GM19463 (cell line): ENCODE data around the gene PLXNB2.

ENCODE experiments used
- ATAC-seq: cut with Tn5 transposase; IDR thresholded peaks from one replicate; pipeline ENCODE4 v1.9.1; 2021; ENCODE audit warnings: mild to moderate bottlenecking, moderate library complexity; ENCODE audit not compliant: unreplicated experiment

The PLXNB2 gene

GRCh38 chr22:50313021-50313420 lies 5.6 kb upstream of the PLXNB2 start:
- ATAC-seq: no peak

DNA sequence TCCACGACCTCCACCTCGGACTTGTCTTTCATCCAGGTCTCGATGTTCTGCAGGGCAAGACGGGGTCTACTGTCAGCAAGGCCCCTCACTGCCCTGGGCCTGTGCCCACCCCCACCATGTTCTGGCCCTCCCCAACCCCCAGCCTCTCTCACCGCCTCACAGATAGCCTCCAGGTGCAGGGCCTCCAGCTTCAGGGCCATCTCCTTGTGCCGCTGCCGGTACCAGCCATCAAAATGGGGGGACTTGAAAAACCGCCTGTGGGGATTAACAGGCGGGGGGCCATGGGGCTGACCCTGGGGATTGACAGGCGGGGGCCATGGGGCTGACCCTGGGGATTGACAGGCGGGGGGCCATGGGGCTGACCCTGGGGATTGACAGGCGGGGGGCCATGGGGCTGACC lies 4.9 kb upstream of the PLXNB2 start:
- no peak for ATAC-seq

GRCh38 chr22:50311606-50312351 lies 4.3 kb upstream of the PLXNB2 start:
- no peak for ATAC-seq

DNA sequence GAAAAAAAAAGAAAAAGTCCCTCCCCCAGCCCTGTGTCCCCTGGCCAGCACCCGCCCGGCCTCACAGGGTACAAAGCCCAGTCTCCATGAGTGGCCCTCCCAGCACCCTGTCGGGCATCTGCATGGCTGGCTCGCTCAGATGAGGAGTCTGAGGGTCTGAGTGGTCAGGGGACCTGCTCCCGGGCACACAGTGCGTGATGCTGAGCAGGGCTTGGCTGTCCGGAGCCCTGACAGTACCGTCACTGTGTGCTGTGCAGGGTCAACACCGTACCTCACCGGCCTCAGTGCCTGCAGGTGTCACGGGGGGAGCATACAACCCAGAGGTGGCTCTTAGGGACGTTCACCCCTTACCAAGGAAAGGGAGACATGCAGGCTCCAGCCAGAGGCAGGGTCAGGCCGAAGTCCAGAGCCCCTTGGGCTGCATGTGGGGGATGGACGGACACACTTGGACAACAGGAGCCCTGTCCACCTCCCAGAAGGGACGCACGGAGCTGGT lies 3.6 kb upstream of the PLXNB2 start:
- ATAC-seq: no peak

DNA sequence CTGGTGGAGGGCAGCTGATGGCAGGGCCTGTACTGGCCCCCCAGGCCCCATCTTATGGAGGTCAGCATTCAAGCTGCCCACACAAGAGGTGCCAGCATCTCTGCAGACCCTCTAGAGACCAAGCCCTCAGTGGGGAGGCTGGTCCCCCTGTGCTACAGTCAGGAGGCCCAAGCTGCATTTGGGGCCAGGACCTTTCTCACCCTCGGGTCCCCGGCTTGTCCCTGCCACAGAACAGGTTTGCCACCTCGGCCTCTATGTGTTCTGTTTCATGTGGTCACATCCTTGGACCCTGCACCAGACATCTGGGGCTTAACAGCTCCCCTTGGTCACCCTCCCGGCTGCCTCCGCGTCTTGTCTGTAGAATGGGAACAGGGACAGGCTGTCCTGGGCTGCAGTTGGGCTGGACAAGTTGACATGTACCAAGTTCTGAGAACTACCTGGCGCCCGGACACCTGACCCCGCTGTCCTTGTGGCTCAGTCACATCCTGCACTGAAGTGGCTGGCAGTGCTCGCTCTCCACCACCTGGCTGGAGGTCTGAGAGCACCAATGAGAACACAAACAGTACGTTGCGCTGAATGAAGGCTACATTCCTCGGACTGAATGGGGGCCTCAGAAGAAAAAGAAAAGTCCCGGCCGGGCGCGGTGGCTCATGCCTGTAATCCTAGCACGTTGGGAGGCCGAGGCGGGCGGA lies 2.7 kb upstream of the PLXNB2 start:
- ATAC-seq: no peak

- ATAC-seq: no peak
Observed at GRCh38 chr22:50309601-50309991, 2.1 kb upstream of the PLXNB2 start.

GRCh38 chr22:50308986-50309600 lies 1.6 kb upstream of the PLXNB2 start:
- no peak for ATAC-seq

- no peak for ATAC-seq
Observed at GRCh38 chr22:50308597-50308935, 1.1 kb upstream of the PLXNB2 start.

- ATAC-seq: no peak
Observed at GRCh38 chr22:50307890-50308596, 597 bp upstream of the PLXNB2 start.

DNA sequence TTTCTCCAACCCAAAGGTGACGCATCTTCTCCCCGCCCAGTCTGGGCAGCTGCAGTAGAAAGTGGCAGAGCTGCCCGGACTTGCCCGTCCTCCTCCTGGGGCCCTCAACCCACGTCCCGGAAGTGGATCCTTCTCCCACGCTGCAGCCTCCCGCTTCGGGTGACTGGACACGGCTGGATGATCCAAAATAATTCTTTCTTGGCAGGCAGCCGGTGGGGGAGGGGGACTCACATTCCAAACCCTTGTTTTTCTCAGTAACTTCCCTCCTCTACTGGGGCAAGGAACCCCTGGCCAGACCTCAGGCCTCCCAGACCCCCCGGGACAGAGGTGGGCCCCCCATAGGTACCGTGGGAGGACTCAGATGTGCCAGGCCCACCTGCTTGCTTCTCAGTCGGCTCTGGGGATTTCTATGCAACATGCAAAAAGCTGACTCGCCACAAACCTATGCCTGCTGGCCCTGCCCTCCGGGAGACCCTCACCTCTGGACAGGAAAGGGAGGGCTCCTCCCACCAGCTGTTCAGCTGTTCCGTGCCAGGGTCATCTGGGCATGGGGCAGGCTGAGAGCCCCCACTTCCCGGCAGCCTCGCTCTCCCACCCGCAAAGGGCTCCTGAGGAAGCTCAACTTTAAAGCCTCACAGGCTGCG lies 1.4 kb downstream of the PLXNB2 start:
- ATAC-seq: peak; percentile 30

- no peak for ATAC-seq
Observed at GRCh38 chr22:50305393-50305922, 2.0 kb downstream of the PLXNB2 start.

DNA sequence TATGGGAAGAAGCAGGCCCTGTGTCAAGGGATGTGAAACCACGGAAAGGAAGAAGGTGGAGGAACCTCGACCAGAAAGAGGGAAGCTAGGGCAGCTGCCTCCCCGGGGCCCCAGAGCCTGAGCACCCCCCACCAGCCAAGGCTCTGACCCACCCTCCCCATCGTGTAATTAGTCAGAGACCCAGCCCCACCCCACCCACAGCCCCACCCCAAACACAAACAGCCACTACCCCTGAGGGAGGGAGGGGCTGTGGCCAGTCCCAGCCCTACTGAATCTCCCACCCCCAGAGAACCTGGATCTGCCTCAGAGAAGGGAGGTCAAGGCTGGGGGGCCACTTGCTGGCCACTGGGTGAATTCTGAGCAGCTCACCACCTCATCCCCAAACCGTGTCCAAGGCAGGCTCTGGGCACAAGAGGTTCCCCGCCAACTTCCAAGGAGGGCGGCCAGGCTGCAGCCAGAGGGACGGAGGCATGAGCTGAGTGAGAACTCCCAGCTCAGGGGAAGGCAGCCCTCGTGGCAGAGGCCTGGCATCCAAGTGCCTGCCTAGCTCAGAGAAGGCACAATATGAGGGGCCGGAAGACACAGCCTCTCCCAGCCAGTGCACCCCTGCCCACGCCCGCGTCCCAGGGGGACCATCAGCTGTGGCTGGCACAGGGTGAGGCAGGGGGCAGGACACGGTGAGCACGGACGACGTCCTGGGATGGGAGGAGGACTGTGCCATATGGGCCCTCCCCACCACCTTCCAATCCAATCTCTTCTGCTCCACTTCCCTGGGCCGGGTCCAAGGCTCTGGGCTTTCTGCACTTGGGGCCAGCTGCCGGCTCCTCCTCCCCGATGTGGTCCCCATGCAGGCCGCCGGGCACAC lies 2.7 kb downstream of the PLXNB2 start:
- no peak for ATAC-seq

- no peak for ATAC-seq
Observed at GRCh38 chr22:50303848-50304527, 3.5 kb downstream of the PLXNB2 start.

DNA sequence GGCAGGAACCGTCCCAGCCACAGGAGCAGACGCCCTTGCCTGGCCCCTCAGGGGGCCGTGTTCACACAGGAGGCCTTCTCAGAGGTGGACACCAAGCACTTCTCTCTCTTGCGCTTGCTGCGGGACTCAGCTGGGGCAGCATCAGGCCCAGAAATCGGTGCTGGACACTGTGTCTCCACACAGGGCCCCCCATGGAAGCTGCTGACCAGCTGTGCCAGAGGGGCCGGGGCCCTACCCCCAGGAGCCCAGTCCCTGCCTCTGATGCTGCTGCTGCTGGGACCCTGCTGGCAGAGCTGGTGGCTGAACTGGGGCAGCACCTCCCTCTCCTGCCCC lies 4.0 kb downstream of the PLXNB2 start:
- no peak for ATAC-seq

GRCh38 chr22:50302564-50302963 lies 4.9 kb downstream of the PLXNB2 start:
- ATAC-seq: no peak

- no peak for ATAC-seq
Observed at GRCh38 chr22:50302041-50302541, 5.4 kb downstream of the PLXNB2 start.

DNA sequence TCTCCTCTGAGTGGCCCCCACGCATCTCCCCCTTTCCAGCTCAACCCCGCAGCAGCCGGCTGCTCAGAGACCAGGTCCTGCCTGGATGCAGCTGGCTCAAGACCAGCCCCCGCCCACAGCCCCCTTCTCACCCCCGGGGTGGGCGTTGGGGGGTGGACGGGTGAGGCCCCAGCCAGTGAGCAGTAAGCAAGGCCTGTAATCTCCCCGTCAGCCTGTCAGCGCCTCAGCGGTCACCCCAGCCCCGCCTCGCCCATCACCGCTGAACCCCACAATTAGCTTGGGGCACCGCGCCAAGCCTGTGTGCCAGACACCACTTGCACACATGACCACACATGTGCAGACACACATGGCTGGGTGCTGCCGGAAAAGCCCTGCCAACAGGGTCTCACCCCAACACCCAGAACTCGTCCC lies 5.9 kb downstream of the PLXNB2 start:
- ATAC-seq: no peak

GRCh38 chr22:50300620-50301257 lies 6.7 kb downstream of the PLXNB2 start:
- ATAC-seq: no peak
